ENCODE measurements around the gene SRC.

DNA sequence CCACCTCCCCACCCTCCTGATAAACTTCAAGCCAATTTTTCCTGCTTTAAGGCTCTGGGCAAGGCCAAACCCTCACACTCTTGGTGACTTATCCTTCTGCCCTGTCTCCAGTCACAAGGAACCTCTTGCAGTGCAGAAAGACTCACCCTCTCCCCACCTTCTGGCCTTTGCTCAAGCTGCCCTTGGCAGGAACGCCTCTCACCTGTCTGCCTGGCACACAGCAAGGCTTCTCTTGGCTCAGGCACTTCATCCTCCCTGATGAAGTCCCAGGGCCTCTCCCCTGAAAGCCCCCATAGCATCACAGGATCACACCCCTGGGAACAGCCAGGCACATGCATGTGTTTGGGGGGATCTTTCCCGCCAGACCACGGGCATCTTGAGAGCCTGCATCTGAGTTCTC lies 106.3 kb downstream of the SRC start:
- TF ChIP-seq POLR2AphosphoS5 (IDR thresholded peaks at IDR 0.05; ENCODE audit: low read depth, low read length) = no peak
- no peak for TF ChIP-seq TAF1 (IDR thresholded peaks at IDR 0.05; ENCODE audit: borderline replicate concordance, insufficient read depth, low read length)
- TF ChIP-seq, protein P1, sequence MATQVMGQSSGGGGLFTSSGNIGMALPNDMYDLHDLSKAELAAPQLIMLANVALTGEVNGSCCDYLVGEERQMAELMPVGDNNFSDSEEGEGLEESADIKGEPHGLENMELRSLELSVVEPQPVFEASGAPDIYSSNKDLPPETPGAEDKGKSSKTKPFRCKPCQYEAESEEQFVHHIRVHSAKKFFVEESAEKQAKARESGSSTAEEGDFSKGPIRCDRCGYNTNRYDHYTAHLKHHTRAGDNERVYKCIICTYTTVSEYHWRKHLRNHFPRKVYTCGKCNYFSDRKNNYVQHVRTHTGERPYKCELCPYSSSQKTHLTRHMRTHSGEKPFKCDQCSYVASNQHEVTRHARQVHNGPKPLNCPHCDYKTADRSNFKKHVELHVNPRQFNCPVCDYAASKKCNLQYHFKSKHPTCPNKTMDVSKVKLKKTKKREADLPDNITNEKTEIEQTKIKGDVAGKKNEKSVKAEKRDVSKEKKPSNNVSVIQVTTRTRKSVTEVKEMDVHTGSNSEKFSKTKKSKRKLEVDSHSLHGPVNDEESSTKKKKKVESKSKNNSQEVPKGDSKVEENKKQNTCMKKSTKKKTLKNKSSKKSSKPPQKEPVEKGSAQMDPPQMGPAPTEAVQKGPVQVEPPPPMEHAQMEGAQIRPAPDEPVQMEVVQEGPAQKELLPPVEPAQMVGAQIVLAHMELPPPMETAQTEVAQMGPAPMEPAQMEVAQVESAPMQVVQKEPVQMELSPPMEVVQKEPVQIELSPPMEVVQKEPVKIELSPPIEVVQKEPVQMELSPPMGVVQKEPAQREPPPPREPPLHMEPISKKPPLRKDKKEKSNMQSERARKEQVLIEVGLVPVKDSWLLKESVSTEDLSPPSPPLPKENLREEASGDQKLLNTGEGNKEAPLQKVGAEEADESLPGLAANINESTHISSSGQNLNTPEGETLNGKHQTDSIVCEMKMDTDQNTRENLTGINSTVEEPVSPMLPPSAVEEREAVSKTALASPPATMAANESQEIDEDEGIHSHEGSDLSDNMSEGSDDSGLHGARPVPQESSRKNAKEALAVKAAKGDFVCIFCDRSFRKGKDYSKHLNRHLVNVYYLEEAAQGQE (IDR thresholded peaks at IDR 0.05; ENCODE audit: insufficient read depth in 1 of 2, low read depth in 2 of 2, low read length in 2 of 2) = no peak
